ACC112 (cell line): Measurements from ENCODE around the gene FGF9.

Experiments
- H2AFZ ChIP-seq: fragments of 200-600 bp; sonication (generic); one replicate; pipeline ENCODE4 v1.6.0; 2017; ENCODE audit warnings: antibody characterized with exemption, low read length; ENCODE audit not compliant: unreplicated experiment
- H3K27ac ChIP-seq: fragments of 200-600 bp; sonication (generic); 2 replicates; pipeline ENCODE4 v1.5.1; 2014; ENCODE audit warnings: low read depth, mild to moderate bottlenecking, antibody characterized with exemption, low read length, moderate library complexity
- H3K27me3 ChIP-seq: fragments of 200-600 bp; sonication (generic); 2 replicates; pipeline ENCODE4 v1.6.1; 2014; ENCODE audit warnings: mild to moderate bottlenecking, antibody characterized with exemption, low read length, moderate library complexity, mixed read lengths; ENCODE audit not compliant: insufficient read depth
- H3K36me3 ChIP-seq: fragments of 200-600 bp; sonication (generic); 2 replicates; pipeline ENCODE4 v1.6.1; 2016; ENCODE audit warnings: mild to moderate bottlenecking, antibody characterized with exemption, low read length, moderate library complexity, mixed read lengths; ENCODE audit not compliant: insufficient read depth
- H3K4me1 ChIP-seq: fragments of 200-600 bp; sonication (generic); one replicate; pipeline ENCODE4 v1.6.1; 2016; ENCODE audit warnings: low read length, mixed read lengths; ENCODE audit not compliant: insufficient read depth, unreplicated experiment, control insufficient read depth
- H3K4me3 ChIP-seq: fragments of 200-600 bp; sonication (generic); 2 replicates; pipeline ENCODE4 v1.5.1; 2014; ENCODE audit warnings: mild to moderate bottlenecking, low read depth, low read length
- H3K79me2 ChIP-seq: fragments of 200-600 bp; sonication (generic); one replicate; pipeline ENCODE4 v1.6.0; 2016; ENCODE audit warnings: low read length; ENCODE audit not compliant: control insufficient read depth, unreplicated experiment, insufficient read depth

Gene FGF9

DNA sequence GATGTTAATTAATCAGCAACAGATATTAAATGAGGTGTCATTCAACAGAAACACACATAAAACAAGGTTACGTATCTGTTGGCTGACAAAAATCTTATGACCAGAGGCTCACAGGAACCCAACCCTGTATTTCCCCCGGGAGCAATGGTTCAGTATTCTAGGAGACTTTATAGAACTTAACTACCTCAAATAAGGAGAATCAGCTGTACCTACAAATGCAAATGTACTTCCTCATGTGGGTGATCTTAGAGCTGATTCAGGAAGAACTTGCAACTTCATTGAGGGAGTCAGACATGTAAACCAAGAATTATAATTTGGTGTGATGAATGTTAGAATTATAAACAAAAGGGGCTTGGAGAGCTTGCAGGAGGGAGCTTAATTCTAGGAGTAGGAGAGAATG lies 20.1 kb downstream of the FGF9 start:
- Histone ChIP-seq H3K36me3 (no peaks in the 10 kb centered on the region), H3K4me3 (no peak overlapping the region), H3K79me2 (no peaks in the 10 kb centered on the region), H3K27me3 (peaks cover 18% of the 10 kb centered on the region), H2AFZ (no peak overlapping the region), H3K4me1 (no peaks in the 10 kb centered on the region), H3K27ac (no peak overlapping the region)

DNA sequence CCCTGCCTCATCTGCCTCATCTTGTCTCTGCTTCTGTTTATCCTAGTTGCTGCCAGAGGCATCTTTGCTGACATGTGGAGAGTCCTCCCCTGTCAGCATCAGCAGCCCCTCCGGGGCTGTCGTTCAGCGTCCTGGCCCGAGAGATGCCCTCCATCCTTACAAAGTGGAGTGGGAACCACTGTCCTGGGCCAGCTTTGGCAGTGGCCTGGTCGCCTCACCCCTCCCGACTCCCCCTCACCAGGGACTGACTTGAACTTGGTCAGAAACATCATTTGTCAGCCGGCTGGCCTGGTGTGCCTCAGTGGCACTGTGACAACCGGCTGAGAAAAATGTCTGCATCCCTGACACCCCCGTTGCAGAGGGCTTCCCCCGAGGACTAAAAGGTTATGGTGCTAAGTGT lies 20.6 kb downstream of the FGF9 start:
- Histone ChIP-seq H3K79me2 (no peaks in the 10 kb centered on the region), H3K4me1 (no peaks in the 10 kb centered on the region), H3K27me3 (peaks cover 18% of the 10 kb centered on the region), H3K27ac (no peak overlapping the region), H2AFZ (no peak overlapping the region), H3K36me3 (no peaks in the 10 kb centered on the region), H3K4me3 (no peak overlapping the region)

DNA sequence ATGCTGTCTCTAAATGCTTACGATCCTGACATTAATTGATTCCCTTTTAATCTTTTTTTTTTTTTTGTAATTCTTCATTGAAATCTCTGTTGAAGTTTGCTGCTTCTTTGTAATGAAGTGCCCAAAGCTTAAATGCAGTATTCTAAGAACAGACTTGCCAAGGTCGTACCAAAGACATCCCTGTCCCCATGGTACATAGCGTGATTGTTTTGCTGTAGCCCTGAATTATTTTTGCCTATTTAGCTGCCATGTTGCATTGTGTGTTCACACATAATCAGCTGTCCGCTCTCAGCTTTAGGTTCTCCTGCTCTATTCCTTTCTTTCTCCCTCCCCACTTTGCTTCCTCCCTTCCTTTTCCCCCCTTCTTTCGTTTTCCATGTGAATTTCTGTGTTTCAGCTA lies 21.1 kb downstream of the FGF9 start:
- Histone ChIP-seq H3K27ac (no peak overlapping the region), H3K4me3 (no peak overlapping the region), H3K4me1 (no peaks in the 10 kb centered on the region), H2AFZ (no peak overlapping the region), H3K79me2 (no peaks in the 10 kb centered on the region), H3K27me3 (peaks cover 18% of the 10 kb centered on the region), H3K36me3 (no peaks in the 10 kb centered on the region)

DNA sequence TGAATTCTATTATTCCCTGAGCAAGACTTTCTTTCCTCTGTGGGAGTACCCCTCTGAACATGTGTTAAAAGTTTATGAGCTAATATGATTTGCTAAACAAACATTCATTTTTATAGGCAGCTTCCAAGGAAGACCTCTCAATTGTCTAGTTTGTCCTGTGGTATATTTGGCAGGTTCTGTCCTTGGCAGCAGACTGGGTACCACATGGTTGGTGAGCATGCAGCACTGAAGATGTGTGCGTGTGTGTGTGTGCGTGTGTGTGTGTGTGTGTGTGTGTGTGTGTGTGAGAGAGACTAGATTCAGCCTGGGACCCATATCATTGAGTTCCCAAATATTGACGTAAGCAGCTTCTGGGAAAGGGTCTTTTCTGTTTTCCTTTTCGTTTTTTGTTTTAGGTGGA lies 24.0 kb downstream of the FGF9 start:
- H3K36me3 ChIP-seq, result no peaks in the 10 kb centered on the region
- no peaks in the 10 kb centered on the region for H3K4me1 ChIP-seq
- no peak overlapping the region for H3K27ac ChIP-seq
- H3K27me3 ChIP-seq, result peaks cover 18% of the 10 kb centered on the region
- H3K79me2 ChIP-seq, result no peaks in the 10 kb centered on the region
- H3K4me3 ChIP-seq, result no peak overlapping the region
- no peak overlapping the region for H2AFZ ChIP-seq

DNA sequence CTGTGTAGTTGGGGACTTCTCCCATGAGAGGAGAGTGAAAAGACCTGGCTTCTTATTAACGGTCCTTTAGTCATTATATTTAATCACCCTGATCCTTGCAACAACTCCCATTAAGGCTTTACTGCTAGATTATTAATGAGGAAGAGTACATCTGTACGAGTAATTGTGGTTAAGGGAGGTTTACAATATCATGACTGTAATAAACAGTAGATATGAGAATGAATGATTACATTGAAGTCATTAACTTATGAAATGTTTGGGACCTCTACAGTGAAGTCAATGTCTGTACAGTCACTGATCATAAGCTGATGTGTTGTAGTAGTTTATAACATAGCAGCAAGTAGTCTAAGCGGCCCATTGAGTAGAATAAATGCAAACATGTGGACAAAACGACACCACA lies 24.7 kb downstream of the FGF9 start:
- Histone ChIP-seq H3K4me3 (no peak overlapping the region), H3K4me1 (no peaks in the 10 kb centered on the region), H3K27ac (no peak overlapping the region), H3K79me2 (no peaks in the 10 kb centered on the region), H3K27me3 (peaks cover 20% of the 10 kb centered on the region; the same call in 1 of the 2 replicates), H3K36me3 (no peaks in the 10 kb centered on the region), H2AFZ (no peak overlapping the region)

DNA sequence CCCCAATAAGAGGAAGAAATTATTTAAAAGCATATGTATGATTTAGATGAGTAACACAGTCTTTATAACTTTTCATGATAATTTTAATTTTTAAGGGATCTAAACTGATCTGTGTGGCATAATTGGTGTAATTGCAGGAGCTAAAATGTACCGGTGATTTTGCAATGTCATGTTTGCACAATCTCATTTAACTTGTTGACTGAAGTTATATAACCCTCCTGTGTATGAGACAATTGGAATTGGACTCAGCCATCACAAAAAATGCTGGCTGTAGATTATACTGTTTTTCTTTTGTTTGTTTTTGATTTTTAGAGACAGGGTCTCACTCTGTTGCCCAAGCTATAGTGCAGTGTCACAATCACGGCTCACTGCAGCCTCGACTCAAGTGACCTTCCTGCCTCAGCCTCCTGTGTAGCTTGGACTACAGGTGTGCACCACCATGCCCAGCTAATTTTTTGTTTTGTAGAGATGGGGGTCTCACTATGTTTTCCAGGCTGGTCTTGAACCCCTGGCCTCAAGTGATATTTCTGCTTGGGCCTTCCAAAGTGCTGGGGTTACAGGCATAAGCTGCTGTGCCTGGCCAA lies 26.1 kb downstream of the FGF9 start:
- Histone ChIP-seq H3K4me1 (no peaks in the 10 kb centered on the region), H3K4me3 (no peak overlapping the region), H3K79me2 (no peaks in the 10 kb centered on the region), H2AFZ (no peak overlapping the region), H3K27me3 (peaks cover 18% of the 10 kb centered on the region; the same call in 1 of the 2 replicates), H3K27ac (no peak overlapping the region), H3K36me3 (no peaks in the 10 kb centered on the region)

DNA sequence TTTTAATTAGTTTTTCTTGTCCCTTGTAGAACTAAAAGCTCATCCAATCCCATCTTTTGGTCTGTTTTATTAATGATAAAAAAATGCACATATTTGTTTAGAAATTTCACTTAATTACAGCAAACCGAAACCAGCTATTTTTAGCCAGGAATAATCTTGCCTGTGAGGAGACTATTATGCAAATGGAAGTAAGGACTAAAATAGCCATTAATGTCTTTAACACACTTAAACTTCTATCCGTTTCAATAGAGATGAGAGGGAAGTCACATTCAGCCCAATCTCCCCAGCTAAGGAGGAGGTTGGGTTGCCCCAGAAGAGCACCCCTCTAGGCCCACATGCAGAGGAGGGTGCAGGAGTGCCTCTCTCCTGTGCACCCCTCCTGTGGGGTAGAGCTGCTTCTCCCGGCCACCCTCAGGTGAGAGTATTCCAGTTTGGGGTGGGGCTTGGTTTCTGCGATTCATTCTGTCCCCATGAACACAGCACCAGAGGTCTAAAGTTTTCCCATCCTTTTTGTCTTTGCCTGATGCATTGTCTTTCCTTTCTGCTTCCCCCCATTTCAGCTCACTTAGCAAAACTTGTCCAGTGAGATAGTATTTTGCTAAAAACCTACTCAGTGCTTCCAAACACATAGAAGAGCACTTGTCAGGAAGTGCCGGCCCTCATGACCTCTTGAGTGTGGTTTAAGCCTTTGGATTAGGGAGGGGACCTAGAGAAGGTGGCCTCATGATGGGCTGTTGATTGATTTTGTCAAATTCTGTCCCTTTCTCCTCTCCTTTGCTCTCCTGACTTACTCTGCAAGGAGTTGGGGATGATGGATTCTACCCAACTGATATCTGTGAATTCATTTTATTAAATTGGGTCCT lies 28.2 kb downstream of the FGF9 start:
- H3K27me3 ChIP-seq, result peaks cover 16% of the 10 kb centered on the region; the same call in 1 of the 2 replicates
- no peaks in the 10 kb centered on the region for H3K36me3 ChIP-seq
- H3K4me1 ChIP-seq, result no peaks in the 10 kb centered on the region
- no peak overlapping the region for H3K4me3 ChIP-seq
- no peaks in the 10 kb centered on the region for H3K79me2 ChIP-seq
- no peak overlapping the region for H2AFZ ChIP-seq
- H3K27ac ChIP-seq, result no peak overlapping the region

DNA sequence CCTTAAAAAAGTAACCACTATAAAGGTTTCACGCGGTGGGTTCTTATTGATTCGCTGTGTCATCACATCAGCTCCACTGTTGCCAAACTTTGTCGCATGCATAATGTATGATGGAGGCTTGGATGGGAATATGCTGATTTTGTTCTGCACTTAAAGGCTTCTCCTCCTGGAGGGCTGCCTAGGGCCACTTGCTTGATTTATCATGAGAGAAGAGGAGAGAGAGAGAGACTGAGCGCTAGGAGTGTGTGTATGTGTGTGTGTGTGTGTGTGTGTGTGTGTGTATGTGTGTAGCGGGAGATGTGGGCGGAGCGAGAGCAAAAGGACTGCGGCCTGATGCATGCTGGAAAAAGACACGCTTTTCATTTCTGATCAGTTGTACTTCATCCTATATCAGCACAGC lies 30.6 kb downstream of the FGF9 start:
- peaks cover 10% of the 10 kb centered on the region; the same call in 1 of the 2 replicates for H3K27me3 ChIP-seq
- H2AFZ ChIP-seq, result no peak overlapping the region
- H3K4me3 ChIP-seq, result no peak overlapping the region
- no peaks in the 10 kb centered on the region for H3K79me2 ChIP-seq
- H3K36me3 ChIP-seq, result no peaks in the 10 kb centered on the region
- H3K4me1 ChIP-seq, result no peaks in the 10 kb centered on the region
- no peak overlapping the region for H3K27ac ChIP-seq

DNA sequence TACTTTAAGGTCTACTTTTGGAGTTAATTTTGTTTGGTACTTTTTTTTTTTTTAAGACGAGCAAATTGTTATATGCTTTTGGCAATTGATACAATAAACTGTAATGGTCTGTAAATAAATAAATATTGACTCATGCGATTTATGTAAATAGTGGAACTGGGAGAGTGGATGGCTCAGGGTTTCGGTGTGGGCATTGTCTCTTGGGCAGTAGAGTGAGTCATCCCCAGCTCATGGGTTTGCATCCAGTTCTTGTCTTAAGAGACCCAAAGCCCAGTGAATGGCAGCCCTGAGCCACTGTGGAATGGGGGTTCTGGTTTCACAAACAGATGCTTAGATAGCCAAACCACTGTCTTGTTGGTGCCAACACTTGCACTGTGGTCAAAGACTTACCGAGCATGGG lies 33.0 kb downstream of the FGF9 start:
- no peak overlapping the region for H3K27ac ChIP-seq
- no peaks in the 10 kb centered on the region for H3K79me2 ChIP-seq
- no peaks in the 10 kb centered on the region for H3K4me1 ChIP-seq
- no peak overlapping the region for H2AFZ ChIP-seq
- H3K4me3 ChIP-seq, result no peak overlapping the region
- peaks cover 10% of the 10 kb centered on the region; the same call in 1 of the 2 replicates for H3K27me3 ChIP-seq
- H3K36me3 ChIP-seq, result no peaks in the 10 kb centered on the region

DNA sequence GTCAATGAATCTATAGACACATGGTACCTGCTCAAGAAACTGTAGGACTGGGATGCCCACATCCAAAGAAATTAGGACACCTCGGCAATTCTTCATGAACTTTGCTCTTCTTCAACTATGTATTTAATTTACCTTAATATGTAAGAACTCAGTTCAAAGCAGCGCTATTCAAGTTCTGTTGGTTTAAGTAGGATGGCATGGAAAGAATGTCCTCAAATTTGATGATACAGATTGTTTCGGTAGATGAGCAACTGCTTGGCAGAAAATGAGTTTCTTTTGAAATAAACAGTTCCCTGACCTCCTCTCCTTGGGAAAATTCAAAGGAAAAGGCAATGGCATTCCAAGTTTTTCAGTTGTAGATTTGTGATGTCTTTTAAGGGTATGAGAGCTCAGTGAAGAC lies 36.7 kb downstream of the FGF9 start:
- Histone ChIP-seq H3K27me3 (no peaks in the 10 kb centered on the region), H3K4me1 (no peaks in the 10 kb centered on the region), H2AFZ (no peak overlapping the region), H3K4me3 (no peak overlapping the region), H3K36me3 (no peaks in the 10 kb centered on the region), H3K27ac (no peak overlapping the region), H3K79me2 (no peaks in the 10 kb centered on the region)

DNA sequence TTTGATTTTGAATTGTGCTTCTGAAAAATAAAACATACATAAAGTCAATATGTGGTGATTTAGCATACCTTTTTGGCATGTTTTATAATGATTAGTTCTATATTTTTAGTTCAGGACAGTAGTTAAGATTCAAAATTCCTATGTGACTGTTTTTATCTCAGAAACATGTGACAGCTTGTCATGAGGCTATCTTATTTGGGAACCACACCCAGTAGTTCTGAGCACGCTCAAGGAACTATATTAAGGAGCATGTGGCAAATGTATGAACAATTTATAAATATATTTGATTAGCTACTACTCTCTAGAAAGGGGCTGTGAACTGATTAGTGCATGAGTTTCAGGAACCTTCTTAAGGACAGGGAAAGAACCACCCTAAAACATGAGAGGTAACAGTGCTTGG lies 38.8 kb downstream of the FGF9 start:
- Histone ChIP-seq H3K4me3 (no peak overlapping the region), H3K79me2 (no peaks in the 10 kb centered on the region), H3K4me1 (no peaks in the 10 kb centered on the region), H3K27me3 (no peaks in the 10 kb centered on the region), H3K27ac (no peak overlapping the region), H3K36me3 (no peaks in the 10 kb centered on the region), H2AFZ (no peak overlapping the region)
